Gastrocnemius medialis (tissue), 4 donors: ENCODE results near the gene SEMA4A. TPM values are rescaled to one million over a fixed set of nuclear protein-coding genes. Genes with fewer than 3 reads are reported as not detected.
A peak's percentile ranks its signal among the peaks of the same experiment; 100 is the strongest.

ENCODE experiments used
- ATAC-seq, 2 donors: fragments of 150-250 bp; one replicate each; pipeline ENCODE4 v1.9.1; 2016
- DNase-seq, 2 donors: peaks; one replicate each; pipeline ENCODE4 v3.0.0-alpha.2; 2019
- H3K27ac ChIP-seq, 4 donors: fragments of 200-600 bp; sonication (generic); 1 replicate in 1 of 4; 2 replicates in 3 of 4; pipeline ENCODE4 v1.5.1; 2016 to 2018; ENCODE audit warnings: mild to moderate bottlenecking in 2 of 4, moderate library complexity in 1 of 4
- H3K27me3 ChIP-seq, 3 donors: fragments of 200-600 bp; sonication (generic) in 2 of 3; 1 replicate in 1 of 3; 2 replicates in 2 of 3; pipeline versions ENCODE4 v1.5.1 to v1.6.0; 2016 to 2019; ENCODE audit warnings: mild to moderate bottlenecking in 1 of 3, moderate library complexity in 1 of 3
- H3K36me3 ChIP-seq, 2 donors: fragments of 200-600 bp; sonication (generic) in 1 of 2; one replicate each; pipeline ENCODE4 v1.5.1; 2017 to 2018
- H3K4me1 ChIP-seq, 2 donors: fragments of 200-600 bp; sonication (generic) in 1 of 2; one replicate each; pipeline ENCODE4 v1.5.1; 2016 to 2017; ENCODE audit warnings: mild to moderate bottlenecking in 2 of 2
- H3K4me3 ChIP-seq, 4 donors: fragments of 200-600 bp; sonication (generic) in 3 of 4; 1 replicate in 1 of 4; 2 replicates in 3 of 4; pipeline ENCODE4 v1.5.1; 2016 to 2019; ENCODE audit warnings: mild to moderate bottlenecking in 2 of 4
- H3K9me3 ChIP-seq, 3 donors: fragments of 200-600 bp; sonication (generic) in 2 of 3; 1 replicate in 1 of 3; 2 replicates in 2 of 3; pipeline ENCODE4 v1.5.1; 2016 to 2019
- POLR2A ChIP-seq, 2 donors: fragments of 450-650 bp; IDR thresholded peaks; one replicate each; pipeline ENCODE4 v1.6.1; 2017; ENCODE audit warnings: antibody characterized with exemption in 2 of 2, mild to moderate bottlenecking in 2 of 2, moderate library complexity in 2 of 2
- in situ Hi-C, 4 donors: fragments of 200-750 bp; cut with MboI; loops; one replicate each; pipeline versions ENCODE4 v1.15.0 to v1.8.0; 2017; ENCODE audit warnings: low sequenced_read_pairs in 4 of 4
- intact Hi-C: fragments of 100-400 bp; cut with DNase I; formaldehyde crosslinking; loops from one replicate; pipeline ENCODE4 v1.15.1; 2023; ENCODE audit warnings: low total_unique reads
- total RNA-seq, 4 donors: library from RNA; depleted of rRNA; stranded (reverse); fragments of >200 nt; gene quantifications; one replicate each; pipeline versions ENCODE4 v1.1.0 to v1.2.3, GENCODE V29; 2016
- TF ChIP-seq, protein P1 (sequence below), 5 experiments: fragments of 450-650 bp in 3 of 5; fragments of 200-600 bp in 2 of 5; sonication (generic) in 2 of 5; IDR thresholded peaks in 4 of 5; conservative IDR thresholded peaks in 1 of 5; 1 replicate in 4 of 5; 2 replicates in 1 of 5; pipeline ENCODE4 v1.5.1; 2016 to 2019; ENCODE audit warnings: antibody characterized with exemption in 5 of 5, mild to moderate bottlenecking in 3 of 5, moderate library complexity in 3 of 5

Gene SEMA4A
- 1 to 10 TPM in 2 of 4 donors, under 1 TPM in 2; 0.29 to 2.4 (median 1.2) TPM for total RNA-seq

DNA sequence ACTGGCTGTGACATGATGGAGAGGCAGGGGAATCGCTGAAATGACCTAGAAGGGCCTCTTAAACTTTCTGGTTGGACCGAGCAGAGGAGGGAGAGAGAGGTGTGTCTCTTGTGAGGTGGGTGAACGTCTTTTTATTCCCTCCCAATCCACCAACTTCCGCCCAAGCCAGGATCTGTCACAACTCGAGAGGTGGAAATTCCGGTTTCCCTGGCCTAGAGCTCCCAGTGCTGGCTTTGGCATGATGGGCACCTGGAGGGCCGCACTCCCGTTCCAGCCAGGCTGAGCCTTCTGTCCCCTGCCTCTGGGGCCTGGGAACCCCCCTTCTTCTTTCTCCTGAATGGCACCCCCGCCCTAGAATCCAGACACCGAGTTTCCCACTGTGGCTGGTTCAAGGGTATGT, at the start of gene SEMA4A:
Gene SEMA4A, plus strand, starts transcription at position 224 of the 400 bp plus-strand sequence. CDS start 994 bp downstream, outside the sequence.
- Histone ChIP-seq H3K36me3 (no peaks in the 10 kb centered on the region), H3K9me3 (no peaks in the 10 kb centered on the region), H3K4me1 (peaks cover 0 to 4% of the 10 kb centered on the region in 2 donors), H3K27me3 (peaks cover 8 to 21% (median 14%) of the 10 kb centered on the region in 3 donors), H3K27ac (no peak within 1 kb of the TSS), H3K4me3 (no peak within 1 kb of the TSS)
- DNase-seq, result no peak
- TF ChIP-seq POLR2A (IDR thresholded peaks at IDR 0.05), result no peak
- TF ChIP-seq, protein P1, sequence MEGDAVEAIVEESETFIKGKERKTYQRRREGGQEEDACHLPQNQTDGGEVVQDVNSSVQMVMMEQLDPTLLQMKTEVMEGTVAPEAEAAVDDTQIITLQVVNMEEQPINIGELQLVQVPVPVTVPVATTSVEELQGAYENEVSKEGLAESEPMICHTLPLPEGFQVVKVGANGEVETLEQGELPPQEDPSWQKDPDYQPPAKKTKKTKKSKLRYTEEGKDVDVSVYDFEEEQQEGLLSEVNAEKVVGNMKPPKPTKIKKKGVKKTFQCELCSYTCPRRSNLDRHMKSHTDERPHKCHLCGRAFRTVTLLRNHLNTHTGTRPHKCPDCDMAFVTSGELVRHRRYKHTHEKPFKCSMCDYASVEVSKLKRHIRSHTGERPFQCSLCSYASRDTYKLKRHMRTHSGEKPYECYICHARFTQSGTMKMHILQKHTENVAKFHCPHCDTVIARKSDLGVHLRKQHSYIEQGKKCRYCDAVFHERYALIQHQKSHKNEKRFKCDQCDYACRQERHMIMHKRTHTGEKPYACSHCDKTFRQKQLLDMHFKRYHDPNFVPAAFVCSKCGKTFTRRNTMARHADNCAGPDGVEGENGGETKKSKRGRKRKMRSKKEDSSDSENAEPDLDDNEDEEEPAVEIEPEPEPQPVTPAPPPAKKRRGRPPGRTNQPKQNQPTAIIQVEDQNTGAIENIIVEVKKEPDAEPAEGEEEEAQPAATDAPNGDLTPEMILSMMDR (IDR thresholded peaks at IDR 0.05 in 4 of 5, conservative IDR thresholded peaks at IDR 0.05 in 1 of 5), result no peak
- in situ Hi-C loops, result no loop called here
- intact Hi-C loops, result no loop called here
- ATAC-seq, result no peak

DNA sequence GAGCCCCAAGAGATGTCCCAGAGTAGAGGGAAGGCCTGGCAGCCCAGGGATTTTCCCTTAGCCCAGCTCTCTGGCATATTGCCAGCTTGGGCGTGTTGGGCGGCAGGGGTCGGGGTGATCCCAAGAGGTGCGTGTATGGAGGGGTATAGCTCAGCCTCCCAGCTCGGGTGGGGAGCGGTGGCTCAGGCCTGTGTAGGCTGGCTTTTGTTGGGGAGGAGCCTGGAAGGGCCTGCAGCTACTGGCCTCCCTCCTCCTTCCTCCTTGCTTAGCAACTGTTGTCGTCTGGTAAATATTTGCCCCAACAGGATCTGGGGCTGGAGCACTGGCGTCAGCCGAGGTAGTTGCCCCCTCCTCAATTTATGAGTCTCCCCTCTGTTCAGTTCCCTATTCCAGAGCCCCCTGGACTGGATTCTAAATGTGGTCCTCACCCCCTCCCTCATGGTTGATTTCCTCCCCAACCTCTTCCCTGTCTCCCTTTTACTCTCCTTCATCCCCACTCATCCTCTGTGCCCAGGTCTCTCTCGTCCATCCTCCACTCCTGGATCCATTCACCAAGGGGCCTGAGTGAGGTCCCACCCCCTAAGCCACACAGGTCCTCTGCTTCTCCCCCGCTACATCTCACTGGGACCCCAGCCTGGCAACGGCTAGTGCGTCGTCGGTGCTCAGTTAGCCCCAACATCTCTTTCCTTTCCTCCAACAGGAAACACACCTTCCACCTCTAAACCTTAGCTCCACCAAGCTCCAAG, 49.1 kb upstream of the SEMA4A start:
- no peaks in the 10 kb centered on the region for H3K36me3 ChIP-seq
- DNase-seq (peak in 1 of 2 donors; percentile 37), ATAC-seq (no peak)
- TF ChIP-seq POLR2A (IDR thresholded peaks at IDR 0.05), result no peak
- TF ChIP-seq, protein P1 (IDR thresholded peaks at IDR 0.05 in 4 of 5, conservative IDR thresholded peaks at IDR 0.05 in 1 of 5), result no peak
- no peaks in the 10 kb centered on the region for H3K27me3 ChIP-seq
- in situ Hi-C loops, result loop anchor here in 1 of 4 donors (25.0 kb wide), 1 partner anchor 383 kb away; no protein-coding TSS in a partner anchor
- no peaks in the 10 kb centered on the region for H3K9me3 ChIP-seq
- peak overlapping the region; percentile 96 to 99 (median 98) for H3K27ac ChIP-seq
- H3K4me3 ChIP-seq, result no peak overlapping the region
- H3K4me1 ChIP-seq, result peaks cover 61 to 69% of the 10 kb centered on the region in 2 donors
- intact Hi-C loops, result loop anchor here (10.0 kb wide), 1 partner anchor 361 kb away; no protein-coding TSS in a partner anchor

DNA sequence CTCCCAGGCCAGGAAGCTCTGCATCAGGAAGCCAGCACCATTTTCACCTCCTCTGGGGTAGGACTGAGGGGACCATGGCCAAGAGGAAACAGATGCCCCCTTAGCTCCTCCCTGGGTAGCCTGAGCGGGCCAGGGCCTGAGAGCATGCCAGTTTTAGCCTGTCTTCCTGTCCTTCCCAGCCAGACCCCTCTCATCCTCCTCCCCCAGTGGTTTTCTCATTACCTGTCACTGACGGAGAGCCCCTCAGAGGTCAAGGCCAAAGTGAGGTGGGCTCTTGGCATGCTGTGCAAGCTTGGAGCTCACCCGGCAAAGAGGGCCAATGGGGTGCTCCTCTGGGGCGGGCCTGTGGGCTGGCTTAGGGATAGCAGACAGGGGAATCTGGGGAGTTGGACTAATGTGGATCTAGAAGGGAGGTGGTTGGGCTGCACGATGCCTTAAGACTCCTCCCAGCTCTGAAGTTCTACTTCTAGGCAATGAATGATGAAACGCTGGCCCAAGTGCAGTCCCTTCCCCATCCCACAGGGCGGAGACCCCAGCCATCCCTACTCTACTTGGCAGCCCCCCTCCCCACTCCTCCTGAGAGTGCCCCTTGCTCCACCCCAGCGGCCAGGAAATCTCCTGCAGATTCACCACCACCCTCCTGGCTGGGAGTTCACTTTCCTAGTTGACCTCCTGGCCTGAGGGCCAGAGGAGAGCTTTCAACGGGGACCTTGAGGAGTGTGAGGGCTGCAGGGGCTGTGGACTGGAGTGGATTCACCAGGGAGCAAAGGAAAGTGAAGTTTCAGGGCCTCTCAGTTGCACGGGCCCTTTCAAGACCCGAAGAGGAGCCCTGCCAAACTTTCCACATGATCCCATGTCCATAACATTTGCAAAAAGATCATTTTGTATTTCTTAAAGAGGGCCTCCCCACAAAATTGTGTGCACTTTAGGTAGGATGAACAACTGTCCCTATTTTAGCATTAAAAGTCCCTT, 48.2 kb upstream of the SEMA4A start:
- intact Hi-C loops (loop anchor here (10.0 kb wide), 1 partner anchor 360 kb away; no protein-coding TSS in a partner anchor), in situ Hi-C loops (loop anchor here in 1 of 4 donors (25.0 kb wide), 1 partner anchor 382 kb away; no protein-coding TSS in a partner anchor)
- DNase-seq (no peak), ATAC-seq (no peak)
- Histone ChIP-seq H3K36me3 (no peaks in the 10 kb centered on the region), H3K27ac (peak overlapping the region; percentile 96 to 99 (median 98)), H3K4me3 (peak overlapping the region in 3 of 4 donors; percentile 51 to 67 (median 60)), H3K9me3 (no peaks in the 10 kb centered on the region), H3K27me3 (no peaks in the 10 kb centered on the region), H3K4me1 (peaks cover 64 to 71% of the 10 kb centered on the region in 2 donors)
- TF ChIP-seq, protein P1 (IDR thresholded peaks at IDR 0.05 in 4 of 5, conservative IDR thresholded peaks at IDR 0.05 in 1 of 5), result no peak
- TF ChIP-seq POLR2A (IDR thresholded peaks at IDR 0.05), result no peak

DNA sequence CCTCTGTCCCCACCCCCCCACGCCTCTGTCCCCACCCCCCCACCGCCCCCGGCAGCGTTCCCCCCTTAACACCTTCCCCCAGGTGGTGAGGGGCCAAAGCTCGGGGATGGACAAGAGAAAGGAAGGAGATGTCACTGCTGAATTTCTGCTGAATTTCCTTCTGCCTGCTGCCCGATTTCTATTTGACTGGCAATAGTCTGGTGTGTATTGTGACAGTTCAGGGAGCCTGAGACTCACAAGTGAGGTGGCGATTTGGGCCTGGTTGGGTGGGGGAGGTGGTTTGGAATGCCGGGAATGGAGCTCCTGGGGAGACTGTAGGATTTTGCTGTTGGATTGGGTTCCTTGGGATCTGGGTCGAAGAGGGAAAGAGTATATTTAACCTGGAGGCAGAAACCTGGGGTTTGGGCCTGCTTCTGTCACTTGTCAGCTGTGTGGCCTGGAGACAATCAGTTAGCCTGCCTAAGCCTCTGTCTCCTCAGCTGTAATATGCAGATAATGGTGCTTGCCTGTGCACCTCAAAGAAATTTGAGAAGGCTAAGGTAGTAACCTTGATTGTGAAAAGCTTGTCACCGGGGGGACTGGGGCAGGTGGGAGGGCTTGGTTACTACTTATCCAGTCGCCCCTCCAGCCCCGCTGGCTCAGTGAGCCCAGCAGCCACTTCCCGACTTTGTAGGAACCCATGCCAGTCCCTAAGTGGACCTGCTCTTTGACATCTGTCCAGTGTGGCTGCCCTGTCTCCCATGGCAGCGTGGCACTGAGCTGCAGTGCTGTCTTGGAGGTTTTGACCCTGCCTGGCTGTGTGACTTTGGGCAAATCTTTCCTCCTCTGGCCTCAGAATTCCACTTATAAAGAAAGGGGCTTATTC, 46.5 kb upstream of the SEMA4A start:
- peaks cover 60 to 71% of the 10 kb centered on the region in 2 donors for H3K4me1 ChIP-seq
- H3K27me3 ChIP-seq, result no peaks in the 10 kb centered on the region
- H3K36me3 ChIP-seq, result no peaks in the 10 kb centered on the region
- DNase-seq, result peak in 1 of 2 donors; percentile 47
- TF ChIP-seq POLR2A (IDR thresholded peaks at IDR 0.05), result no peak
- TF ChIP-seq, protein P1 (IDR thresholded peaks at IDR 0.05 in 4 of 5, conservative IDR thresholded peaks at IDR 0.05 in 1 of 5), result no peak
- peak overlapping the region; percentile 38 to 67 (median 56) for H3K4me3 ChIP-seq
- ATAC-seq, result peak; percentile 13 to 45
- intact Hi-C loops, result loop anchor here (1.0 to 10.0 kb wide), 3 partner anchors 8 to 358 kb away; no protein-coding TSS in a partner anchor
- in situ Hi-C loops, result loop anchor here in 1 of 4 donors (25.0 kb wide), 1 partner anchor 380 kb away; no protein-coding TSS in a partner anchor
- H3K9me3 ChIP-seq, result no peaks in the 10 kb centered on the region
- H3K27ac ChIP-seq, result peak overlapping the region; percentile 96 to 99 (median 98)
